ENCODE data around the gene CDC42EP5. TPM values are rescaled to one million over a fixed set of nuclear protein-coding genes. Genes with fewer than 3 reads are reported as not detected.
A peak's percentile ranks its signal among the peaks of the same experiment; 100 is the strongest.

Gene CDC42EP5
- total RNA-seq, 2 experiments from 2014 or later = 0.45 to 0.83 TPM

DNA sequence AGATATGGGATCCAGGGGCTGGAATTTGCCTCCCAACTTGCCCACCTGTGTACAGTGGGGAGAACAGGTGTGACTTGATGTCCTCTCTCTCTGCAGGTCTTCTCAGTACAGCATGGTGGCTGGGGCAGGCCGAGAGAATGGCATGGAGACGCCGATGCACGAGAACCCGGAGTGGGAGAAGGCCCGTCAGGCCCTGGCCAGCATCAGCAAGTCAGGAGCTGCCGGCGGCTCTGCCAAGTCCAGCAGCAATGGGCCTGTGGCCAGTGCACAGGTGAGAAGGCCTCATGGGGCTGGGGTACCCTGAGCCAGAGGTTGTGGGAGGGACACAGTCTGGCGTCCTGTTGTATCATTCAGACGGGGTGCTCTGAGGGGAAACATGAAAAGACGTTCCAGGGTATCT, 21.1 kb downstream of the CDC42EP5 start:
- TF ChIP-seq, protein P1, sequence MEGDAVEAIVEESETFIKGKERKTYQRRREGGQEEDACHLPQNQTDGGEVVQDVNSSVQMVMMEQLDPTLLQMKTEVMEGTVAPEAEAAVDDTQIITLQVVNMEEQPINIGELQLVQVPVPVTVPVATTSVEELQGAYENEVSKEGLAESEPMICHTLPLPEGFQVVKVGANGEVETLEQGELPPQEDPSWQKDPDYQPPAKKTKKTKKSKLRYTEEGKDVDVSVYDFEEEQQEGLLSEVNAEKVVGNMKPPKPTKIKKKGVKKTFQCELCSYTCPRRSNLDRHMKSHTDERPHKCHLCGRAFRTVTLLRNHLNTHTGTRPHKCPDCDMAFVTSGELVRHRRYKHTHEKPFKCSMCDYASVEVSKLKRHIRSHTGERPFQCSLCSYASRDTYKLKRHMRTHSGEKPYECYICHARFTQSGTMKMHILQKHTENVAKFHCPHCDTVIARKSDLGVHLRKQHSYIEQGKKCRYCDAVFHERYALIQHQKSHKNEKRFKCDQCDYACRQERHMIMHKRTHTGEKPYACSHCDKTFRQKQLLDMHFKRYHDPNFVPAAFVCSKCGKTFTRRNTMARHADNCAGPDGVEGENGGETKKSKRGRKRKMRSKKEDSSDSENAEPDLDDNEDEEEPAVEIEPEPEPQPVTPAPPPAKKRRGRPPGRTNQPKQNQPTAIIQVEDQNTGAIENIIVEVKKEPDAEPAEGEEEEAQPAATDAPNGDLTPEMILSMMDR (IDR thresholded peaks at IDR 0.05) = no peak
- H3K9me3 Mint-ChIP-seq = no peaks in the 10 kb centered on the region
- peaks cover 65% of the 10 kb centered on the region for H3K36me3 Mint-ChIP-seq (ENCODE audit: low read depth)
- ATAC-seq (no peak), DNase-seq (no peak)
- H3K4me1 Mint-ChIP-seq (ENCODE audit: low read depth) = peaks cover 30% of the 10 kb centered on the region
- no peak overlapping the region for H3K4me3 Mint-ChIP-seq
- peaks cover 2% of the 10 kb centered on the region for H3K27me3 Mint-ChIP-seq
- H3K27ac Mint-ChIP-seq = peak overlapping the region; percentile 71
- CTCF ChIA-PET = no interaction called here
- intact Hi-C loops (cut with micrococcal nuclease) = no loop called here
- POLR2A ChIA-PET = interaction anchor here (2.8 to 4.5 kb wide), 2 partner anchors 10 kb away, joined by 15 to 38 read pairs; partner anchors contain the start of gene LENG9

GRCh38 chr19:54451331-54451871, 21.7 kb downstream of the CDC42EP5 start:
- peak; percentile 2 for DNase-seq
- intact Hi-C loops (cut with micrococcal nuclease) = no loop called here
- ChIA-PET POLR2A (interaction anchor here (4.5 kb wide), 2 partner anchors 8 to 11 kb away, joined by 35 to 38 read pairs; partner anchors contain the start of gene LENG9), CTCF (no interaction called here)
- Mint-ChIP-seq H3K4me1 (ENCODE audit: low read depth) (peaks cover 33% of the 10 kb centered on the region), H3K27ac (peak overlapping the region; percentile 71), H3K36me3 (ENCODE audit: low read depth) (peaks cover 64% of the 10 kb centered on the region), H3K9me3 (no peaks in the 10 kb centered on the region), H3K4me3 (peak overlapping the region; percentile 99), H3K27me3 (peaks cover 2% of the 10 kb centered on the region)
- TF ChIP-seq, protein P1 (IDR thresholded peaks at IDR 0.05) = no peak
- ATAC-seq = no peak

DNA sequence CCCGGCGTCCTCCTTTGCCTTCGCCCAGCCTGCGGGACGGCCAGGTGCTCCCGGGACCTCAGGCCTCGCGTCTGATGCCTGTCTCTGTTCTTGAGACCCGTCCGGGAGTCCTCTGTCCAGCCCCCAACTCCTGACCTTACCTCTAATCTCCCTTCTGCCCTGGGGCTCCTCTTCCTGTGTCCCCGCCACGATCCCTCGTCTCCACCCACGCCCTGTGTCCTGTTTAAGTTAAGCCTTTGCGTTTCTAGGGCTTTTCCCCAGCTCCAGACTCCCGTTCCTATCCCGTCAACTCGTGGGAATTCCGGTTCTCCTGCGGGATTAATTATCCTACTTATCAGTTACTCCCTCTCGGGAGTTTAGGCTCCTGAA, 23.4 kb downstream of the CDC42EP5 start:
- intact Hi-C loops (cut with micrococcal nuclease) = no loop called here
- Mint-ChIP-seq H3K9me3 (no peaks in the 10 kb centered on the region), H3K4me1 (ENCODE audit: low read depth) (peaks cover 33% of the 10 kb centered on the region), H3K27ac (peak overlapping the region; percentile 99), H3K4me3 (peak overlapping the region; percentile 99), H3K27me3 (peaks cover 2% of the 10 kb centered on the region), H3K36me3 (ENCODE audit: low read depth) (peaks cover 60% of the 10 kb centered on the region)
- CTCF ChIA-PET = no interaction called here
- POLR2A ChIA-PET = interaction anchor here (1.0 to 4.5 kb wide), 4 partner anchors 10 to 249 kb away, joined by 4 to 38 read pairs (median 21); partner anchors contain the start of genes LENG9 and RPS9
- TF ChIP-seq, protein P1 (IDR thresholded peaks at IDR 0.05) = no peak
- DNase-seq = peak; percentile 45
- no peak for ATAC-seq

DNA sequence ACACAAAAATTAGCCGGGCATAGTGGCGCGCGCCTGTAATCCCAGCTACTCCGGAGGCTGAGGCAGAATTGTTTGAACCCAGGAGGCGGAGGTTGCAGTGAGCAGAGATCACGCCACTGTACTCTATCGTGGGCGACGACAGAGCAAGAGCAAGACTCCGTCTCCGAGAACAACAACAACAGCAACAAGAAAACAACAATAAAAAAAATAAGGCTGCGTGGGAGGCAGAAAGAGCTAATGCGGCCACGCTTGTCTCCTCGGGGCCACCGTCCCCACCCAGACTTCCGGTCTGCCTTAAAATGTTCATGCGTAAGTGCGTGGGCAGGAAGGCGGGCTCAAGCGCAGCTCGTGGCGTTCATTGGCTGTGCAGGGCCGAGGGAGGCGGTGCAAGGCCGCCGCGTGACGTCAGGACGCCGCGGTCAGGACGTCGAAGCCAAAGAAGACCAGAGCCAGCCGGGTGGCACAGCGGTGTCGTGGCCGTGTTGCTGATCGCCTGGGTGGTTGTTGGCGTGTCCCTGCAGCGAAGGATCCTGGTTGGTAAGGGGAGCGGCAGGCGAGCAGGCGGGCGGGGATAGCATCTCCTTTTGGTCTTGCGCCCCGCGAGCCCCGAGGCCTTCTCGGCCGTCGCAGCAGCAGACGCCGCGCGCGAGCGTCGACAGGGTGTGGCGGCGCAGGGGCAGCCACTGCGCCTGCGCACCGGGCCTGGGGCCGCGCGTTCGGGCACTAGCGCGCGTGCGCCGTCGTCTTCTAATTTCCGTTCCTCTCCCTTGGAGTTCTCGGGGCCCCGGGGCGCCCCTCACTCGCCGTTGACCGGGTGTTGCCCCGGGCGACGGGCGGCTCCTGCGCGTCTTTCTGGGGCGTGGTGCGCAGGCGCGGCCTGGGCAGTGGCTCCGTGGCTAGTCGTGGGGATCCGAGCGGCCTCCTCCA, 24.1 kb downstream of the CDC42EP5 start, which contains the start of gene LENG8:
TSS of gene LENG8 (plus strand) at position 426 of the 927 bp plus-strand sequence. CDS start 2,146 bp downstream, outside the sequence.
- peak; percentile 92 for ATAC-seq
- Mint-ChIP-seq H3K4me1 (ENCODE audit: low read depth) (peaks cover 33% of the 10 kb centered on the region), H3K9me3 (no peaks in the 10 kb centered on the region), H3K4me3 (peak within 1 kb of the TSS; percentile 99), H3K27ac (peak within 1 kb of the TSS; percentile 99), H3K36me3 (ENCODE audit: low read depth) (peaks cover 59% of the 10 kb centered on the region), H3K27me3 (peaks cover 2% of the 10 kb centered on the region)
- TF ChIP-seq, protein P1 (IDR thresholded peaks at IDR 0.05) = no peak
- peak; percentile 99 for DNase-seq
- ChIA-PET CTCF (interaction anchor here (0.6 to 2.2 kb wide), 5 partner anchors 10 to 852 kb away, joined by 3 to 13 read pairs (median 3); no protein-coding TSS in a partner anchor), POLR2A (interaction anchor here (0.6 to 4.5 kb wide), 12 partner anchors 8 to 290 kb away, joined by 3 to 38 read pairs (median 4); partner anchors contain the start of genes LENG1, LENG9, MBOAT7 and RPS9)
- intact Hi-C loops (cut with micrococcal nuclease) = no loop called here
